HepG2 (cell line): Measurements from ENCODE around the gene ELF1. TPM values are rescaled to one million over a fixed set of nuclear protein-coding genes. Genes with fewer than 3 reads are reported as not detected.

Experiments used
- ATAC-seq: fragments of 200-7000 bp; cut with Tn5 transposase; 3 replicates; pipeline ENCODE4 v1.9.1; 2020; ENCODE audit warnings: mild to moderate bottlenecking, moderate library complexity
- BruUV-seq: library from RNA; stranded (reverse); fragments of 400-500 nt; replicated peaks from 2 replicates; lab custom pipeline; 2021; lab: Mats Ljungman, UMichigan
- CTCF ChIA-PET: fragments of 300-600 bp; formaldehyde crosslinking; extraction: SDS; loops from one replicate; lab custom pipeline; 2021; ENCODE audit warnings: low total read pairs, inconsistent platforms, low intra/inter-chr PET ratio; lab: Yijun Ruan, JAX
- POLR2A ChIA-PET: fragments of 350-600 bp; sonication (Branson Sonifier 250); formaldehyde crosslinking; loops from one replicate; lab custom pipeline; 2020; ENCODE audit warnings: antibody characterized with exemption, inconsistent platforms; lab: Yijun Ruan, JAX
- DNase-seq: peaks from one replicate; pipeline ENCODE4 v3.0.0-alpha.2; 2015; ENCODE audit warnings: low spot score
- FAIRE-seq: peaks from 3 replicates; lab custom pipeline; 2011; peaks lifted over from hg19 to GRCh38; lab: Jason Lieb, UNC
- H2AFZ ChIP-seq: one replicate; pipeline ENCODE4 v1.6.1; 2011; ENCODE audit warnings: low read length, inconsistent platforms
- H3K27ac ChIP-seq: fragments of 300-600 bp; 3 replicates; pipeline ENCODE4 v1.8.0; 2011; ENCODE audit warnings: mixed run types, mild to moderate bottlenecking, mixed read lengths, low read length, inconsistent platforms; ENCODE audit not compliant: insufficient read depth; ENCODE audit errors: extremely low read length
- H3K27me3 ChIP-seq, 2 experiments: fragments of 200-600 bp in 1 of 2; 2 replicates in 1 of 2; 3 replicates in 1 of 2; pipeline versions ENCODE4 v1.6.0 to v1.8.0; 2011; ENCODE audit warnings: low read length in 2 of 2, mild to moderate bottlenecking in 2 of 2, moderate library complexity in 2 of 2, inconsistent platforms in 1 of 2; ENCODE audit not compliant: insufficient read depth in 2 of 2, control insufficient read depth in 1 of 2
- H3K36me3 ChIP-seq, 2 experiments: fragments of 200-600 bp in 1 of 2; replicated peaks in 1 of 2; 2 replicates in 1 of 2; 3 replicates in 1 of 2; pipeline versions ENCODE4 v1.5.1 to v1.8.0; 2011; ENCODE audit warnings: low read length in 2 of 2, inconsistent platforms in 1 of 2; ENCODE audit not compliant: insufficient read depth in 2 of 2, control insufficient read depth in 1 of 2
- H3K4me1 ChIP-seq: 2 replicates; pipeline ENCODE4 v1.5.1; 2012; ENCODE audit warnings: low read length, inconsistent platforms; ENCODE audit not compliant: insufficient read depth
- H3K4me2 ChIP-seq: 2 replicates; pipeline ENCODE4 v1.6.0; 2011; ENCODE audit warnings: low read depth, low read length, inconsistent platforms
- H3K4me3 ChIP-seq, 3 experiments: fragments of 200-600 bp in 1 of 3; sonication (generic), shearing (Covaris generic) in 1 of 3; replicated peaks in 1 of 3; 2 replicates each; pipeline ENCODE4 v1.5.1; 2011 to 2016; ENCODE audit warnings: low read length in 3 of 3, inconsistent platforms in 2 of 3, low read depth in 2 of 3, mild to moderate bottlenecking in 2 of 3, control low read depth in 1 of 3, mixed read lengths in 1 of 3; ENCODE audit not compliant: insufficient read depth in 1 of 3
- H3K79me2 ChIP-seq: one replicate; pipeline ENCODE4 v1.6.1; 2011; ENCODE audit warnings: low read length, inconsistent platforms; ENCODE audit not compliant: insufficient read depth
- H3K9ac ChIP-seq: 2 replicates; pipeline ENCODE4 v1.6.0; 2011; ENCODE audit warnings: mild to moderate bottlenecking, low read depth, low read length, inconsistent platforms; ENCODE audit not compliant: insufficient read depth
- H3K9me3 ChIP-seq: 2 replicates; pipeline ENCODE4 v1.5.1; 2012; ENCODE audit warnings: mild to moderate bottlenecking, low read length
- H4K20me1 ChIP-seq: 2 replicates; pipeline ENCODE4 v1.6.0; 2011; ENCODE audit warnings: inconsistent platforms, mild to moderate bottlenecking, low read length, moderate library complexity; ENCODE audit not compliant: insufficient read depth
- POLR2A ChIP-seq, 2 experiments: IDR thresholded peaks; 2 replicates each; pipeline ENCODE4 v1.6.1; 2011; ENCODE audit warnings: low read depth in 2 of 2, low read length in 2 of 2, mild to moderate bottlenecking in 1 of 2, moderate library complexity in 1 of 2; ENCODE audit not compliant: insufficient read depth in 1 of 2
- RBM22 ChIP-seq: fragments of 200-400 bp; formaldehyde crosslinking; optimal IDR thresholded peaks from 2 replicates; pipeline ENCODE3; 2017; ENCODE audit warnings: mild to moderate bottlenecking, low read length, moderate library complexity
- TARDBP ChIP-seq: sonication (generic); formaldehyde crosslinking; IDR thresholded peaks from 2 replicates; pipeline ENCODE4 v1.8.0; 2022; ENCODE audit warnings: mild to moderate bottlenecking, missing genetic modification reagents
- WGBS: methylation state at CpG from one replicate; pipeline ENCODE4 v1.1.6; 2017; ENCODE audit warnings: low lambda C conversion rate; 5-methylcytosine and 5-hydroxymethylcytosine counted together
- in situ Hi-C: cut with HindIII; loops from 2 replicates; pipeline ENCODE4 v1.10.0; 2017; ENCODE audit warnings: low pct_unique_long_range_greater_than_20kb; ENCODE audit not compliant: extremely low pct_ligation_motif_present
- intact Hi-C: fragments of 100-400 bp; cut with micrococcal nuclease; formaldehyde crosslinking; loops from one replicate; pipeline ENCODE4 v1.10.0; 2022; ENCODE audit not compliant: unreplicated experiment
- polyA plus RNA-seq, 8 experiments: library from polyadenylated mRNA; depleted of rRNA in 3 of 8; stranded (reverse) in 7 of 8; unstranded in 1 of 8; fragments of >200 nt; fragmentation: Illumina TruSeq in 4 of 8; extraction: Trizol in 4 of 8; gene quantifications; 2 replicates each; pipeline versions ENCODE4 v1.2.1 to v1.2.3, GENCODE V29; 2011 to 2016; ENCODE audit warnings: low read depth in 4 of 8, missing spikeins in 1 of 8, mixed read lengths in 1 of 8; ENCODE audit not compliant: insufficient read depth in 1 of 8
- total RNA-seq, 5 experiments: library from RNA; depleted of rRNA; stranded (reverse); fragments of >200 nt; fragmentation: Illumina TruSeq; extraction: Trizol; gene quantifications; 2 replicates each; pipeline ENCODE4 v1.2.3, GENCODE V29; 2016; ENCODE audit warnings: low read depth in 1 of 5
- TF ChIP-seq, protein P1 (sequence below): sonication (generic); formaldehyde crosslinking; IDR thresholded peaks from 2 replicates; pipeline ENCODE4 v1.4.0; 2020; ENCODE audit warnings: missing genetic modification reagents
- TF ChIP-seq, protein P2 (sequence below): sonication (generic); formaldehyde crosslinking; IDR thresholded peaks from 2 replicates; pipeline ENCODE4 v1.8.1; 2023; ENCODE audit warnings: mild to moderate bottlenecking, missing genetic modification reagents

ELF1 gene
- total and polyA plus RNA-seq, 2 of the 13 experiments (the other 11 are each of a cell fraction or from before 2014, with no cell fraction given) = 24.6 to 71.5 TPM

DNA sequence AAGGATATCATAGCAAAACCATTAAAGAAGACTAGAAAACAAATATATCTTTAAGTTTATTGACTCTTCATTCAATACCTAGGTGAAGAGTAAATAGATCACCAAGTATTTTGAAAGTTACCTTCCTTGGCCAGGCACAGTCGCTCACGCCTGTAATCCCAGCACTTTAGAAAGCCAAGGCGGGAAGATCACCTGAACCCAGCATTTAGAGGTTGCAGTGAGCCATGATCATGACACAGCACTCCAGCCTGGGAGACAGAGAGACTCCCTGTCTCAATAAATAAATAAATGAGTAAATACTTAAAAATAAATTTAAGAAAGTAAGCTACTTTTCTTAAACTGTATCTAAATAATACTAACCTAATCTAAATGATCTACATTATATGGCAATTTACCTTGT lies 33.3 kb upstream of the ELF1 start:
- peaks cover 95% of the 10 kb centered on the region for H3K79me2 ChIP-seq
- DNase-seq = no peak
- no peak for TF ChIP-seq TARDBP (CRISPR knock-in tag)
- TF ChIP-seq, protein P1, sequence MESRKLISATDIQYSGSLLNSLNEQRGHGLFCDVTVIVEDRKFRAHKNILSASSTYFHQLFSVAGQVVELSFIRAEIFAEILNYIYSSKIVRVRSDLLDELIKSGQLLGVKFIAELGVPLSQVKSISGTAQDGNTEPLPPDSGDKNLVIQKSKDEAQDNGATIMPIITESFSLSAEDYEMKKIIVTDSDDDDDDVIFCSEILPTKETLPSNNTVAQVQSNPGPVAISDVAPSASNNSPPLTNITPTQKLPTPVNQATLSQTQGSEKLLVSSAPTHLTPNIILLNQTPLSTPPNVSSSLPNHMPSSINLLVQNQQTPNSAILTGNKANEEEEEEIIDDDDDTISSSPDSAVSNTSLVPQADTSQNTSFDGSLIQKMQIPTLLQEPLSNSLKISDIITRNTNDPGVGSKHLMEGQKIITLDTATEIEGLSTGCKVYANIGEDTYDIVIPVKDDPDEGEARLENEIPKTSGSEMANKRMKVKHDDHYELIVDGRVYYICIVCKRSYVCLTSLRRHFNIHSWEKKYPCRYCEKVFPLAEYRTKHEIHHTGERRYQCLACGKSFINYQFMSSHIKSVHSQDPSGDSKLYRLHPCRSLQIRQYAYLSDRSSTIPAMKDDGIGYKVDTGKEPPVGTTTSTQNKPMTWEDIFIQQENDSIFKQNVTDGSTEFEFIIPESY (CRISPR knock-in tag) = peak; percentile 94
- no peak for FAIRE-seq
- ChIA-PET POLR2A (no interaction called here), CTCF (no interaction called here)
- in situ Hi-C loops (loop anchor here (10.0 kb wide), 1 partner anchor 78 kb away; no protein-coding TSS in a partner anchor), intact Hi-C loops (no loop called here)
- BruUV-seq = no TSS peak
- ATAC-seq = no peak
- peaks cover 7 to 14% of the 10 kb centered on the region in 2 experiments; a peak in 3 of 5 replicates for H3K36me3 ChIP-seq
- peak overlapping the region; percentile 36 for H3K27ac ChIP-seq
- peaks cover 38% of the 10 kb centered on the region for H4K20me1 ChIP-seq
- H3K27me3 ChIP-seq = no peaks in the 10 kb centered on the region
- 92% methylated on average over 3 of the region's 3 CpGs for WGBS
- H3K4me3 ChIP-seq = no peak overlapping the region
- H2AFZ ChIP-seq = no peak overlapping the region
- peaks cover 83% of the 10 kb centered on the region for H3K4me1 ChIP-seq
- peaks cover 9% of the 10 kb centered on the region for H3K9me3 ChIP-seq
- H3K4me2 ChIP-seq = no peak overlapping the region
- H3K9ac ChIP-seq = no peak overlapping the region

DNA sequence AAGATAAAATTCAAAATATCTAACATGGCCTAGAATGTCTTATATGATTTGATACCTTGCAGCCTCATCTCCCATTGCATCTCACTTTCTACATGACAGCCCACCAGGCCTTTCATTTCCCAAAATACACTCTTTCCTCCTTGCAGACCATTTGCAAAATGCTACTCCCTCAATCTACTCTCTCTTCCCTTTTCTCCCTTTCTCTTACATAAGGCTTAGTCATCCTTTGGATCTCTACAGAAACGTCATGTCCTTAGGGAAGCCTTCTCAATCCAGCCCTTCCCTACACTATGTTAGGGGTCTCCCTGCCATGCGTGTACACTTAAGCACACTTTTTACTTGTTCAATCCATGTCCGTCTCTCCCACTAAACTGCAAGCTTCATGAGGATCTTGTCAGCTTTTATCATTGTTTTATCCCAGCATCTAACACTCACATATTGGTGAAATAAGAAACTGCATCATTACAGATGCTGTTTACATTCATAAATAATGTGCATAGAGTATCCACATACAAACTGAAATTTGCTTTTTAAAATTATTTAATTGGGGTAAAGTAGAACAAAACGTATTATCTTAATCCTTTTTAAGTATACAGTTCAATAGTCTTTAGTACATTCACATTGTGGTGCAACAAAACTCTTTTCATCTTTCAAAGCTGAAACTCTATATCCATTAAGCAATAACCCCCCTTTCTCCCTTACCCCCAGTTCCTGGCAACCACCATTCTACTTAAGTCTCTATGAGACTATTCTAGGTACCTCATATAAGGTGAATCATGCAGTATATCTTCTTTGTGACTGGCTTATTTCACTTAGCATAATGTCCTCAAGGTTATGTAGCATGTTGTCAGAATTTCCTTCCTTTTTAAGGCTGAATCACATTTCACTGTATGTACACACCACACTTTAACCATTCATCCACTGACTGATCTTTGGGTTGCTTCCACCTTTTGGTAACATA lies 30.6 kb upstream of the ELF1 start:
- Histone ChIP-seq H3K27me3 (no peaks in the 10 kb centered on the region), H3K27ac (no peak overlapping the region), H3K4me3 (no peak overlapping the region), H3K9me3 (peaks cover 9% of the 10 kb centered on the region), H2AFZ (no peak overlapping the region), H3K4me2 (no peak overlapping the region), H3K36me3 (peaks cover 7 to 14% of the 10 kb centered on the region in 2 experiments; a peak in 3 of 5 replicates), H3K9ac (no peak overlapping the region), H4K20me1 (peaks cover 13% of the 10 kb centered on the region), H3K79me2 (peaks cover 68% of the 10 kb centered on the region), H3K4me1 (peaks cover 56% of the 10 kb centered on the region)
- in situ Hi-C loops (loop anchor here (10.0 kb wide), 1 partner anchor 75 kb away; no protein-coding TSS in a partner anchor), intact Hi-C loops (no loop called here)
- FAIRE-seq (no peak), DNase-seq (no peak), ATAC-seq (no peak)
- BruUV-seq = no TSS peak
- CTCF ChIA-PET = no interaction called here
- POLR2A ChIA-PET = interaction anchor here (1.5 kb wide), 1 partner anchor 11 kb away, joined by 3 read pairs; no protein-coding TSS in a partner anchor
- 0 out of 4 replicates have a peak, but pooled peaks of 1 of the 2 experiments have one; percentile 17 for TF ChIP-seq POLR2A (IDR thresholded peaks at IDR 0.05; ENCODE audit: insufficient read depth in 1 of 2, low read depth in 2 of 2, low read length in 2 of 2)
- peak; percentile 26 for TF ChIP-seq RBM22
- TF ChIP-seq, protein P2, sequence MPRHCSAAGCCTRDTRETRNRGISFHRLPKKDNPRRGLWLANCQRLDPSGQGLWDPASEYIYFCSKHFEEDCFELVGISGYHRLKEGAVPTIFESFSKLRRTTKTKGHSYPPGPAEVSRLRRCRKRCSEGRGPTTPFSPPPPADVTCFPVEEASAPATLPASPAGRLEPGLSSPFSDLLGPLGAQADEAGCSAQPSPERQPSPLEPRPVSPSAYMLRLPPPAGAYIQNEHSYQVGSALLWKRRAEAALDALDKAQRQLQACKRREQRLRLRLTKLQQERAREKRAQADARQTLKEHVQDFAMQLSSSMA (CRISPR knock-in tag) = no peak
- 93% methylated on average over 4 of the region's 4 CpGs for WGBS
